ENCODE data around the gene MYH15.

Gene MYH15

DNA sequence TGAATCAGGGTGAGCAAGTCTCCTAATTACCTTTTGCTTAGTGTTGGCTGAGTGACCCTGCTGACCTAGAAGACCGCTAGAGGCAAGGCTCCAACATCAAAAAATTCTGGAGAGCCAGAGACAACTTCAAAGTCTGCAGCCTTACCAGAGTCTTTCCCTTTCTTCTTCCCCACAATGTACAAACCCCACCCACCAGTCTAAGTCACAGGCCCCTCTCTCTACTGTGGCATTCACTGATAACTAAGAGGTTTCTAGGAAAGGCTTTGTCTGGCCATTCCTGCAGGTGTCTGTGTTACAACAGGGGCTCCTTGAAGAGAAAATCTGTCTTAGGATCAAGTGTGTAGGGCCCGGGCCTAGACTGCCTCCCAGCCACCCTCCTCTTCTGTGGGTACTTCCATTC is 525 bp downstream of the MYH15 start:
- no peak for DNase-seq (ENCODE audit: low read depth in 2 of 2)

DNA sequence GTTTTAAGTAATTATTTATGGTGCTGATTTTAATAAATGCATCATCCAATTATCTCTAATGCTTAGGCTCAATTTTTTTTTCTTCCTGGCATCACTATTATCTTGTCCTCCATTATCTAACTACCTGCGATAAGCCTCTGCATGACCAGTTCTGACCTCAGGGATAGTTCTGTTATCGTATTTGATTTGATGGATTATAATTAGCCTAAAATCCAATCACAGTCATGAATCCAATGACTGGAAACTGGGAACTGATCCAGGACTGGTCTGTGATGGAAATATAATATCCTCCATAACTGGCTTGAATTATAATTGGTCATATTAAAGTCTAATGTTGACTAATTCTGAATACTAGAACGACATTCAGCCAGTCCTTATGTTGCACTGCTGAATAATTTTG is 1.1 kb downstream of the MYH15 start:
- no peak for DNase-seq (ENCODE audit: low read depth in 2 of 2)

DNA sequence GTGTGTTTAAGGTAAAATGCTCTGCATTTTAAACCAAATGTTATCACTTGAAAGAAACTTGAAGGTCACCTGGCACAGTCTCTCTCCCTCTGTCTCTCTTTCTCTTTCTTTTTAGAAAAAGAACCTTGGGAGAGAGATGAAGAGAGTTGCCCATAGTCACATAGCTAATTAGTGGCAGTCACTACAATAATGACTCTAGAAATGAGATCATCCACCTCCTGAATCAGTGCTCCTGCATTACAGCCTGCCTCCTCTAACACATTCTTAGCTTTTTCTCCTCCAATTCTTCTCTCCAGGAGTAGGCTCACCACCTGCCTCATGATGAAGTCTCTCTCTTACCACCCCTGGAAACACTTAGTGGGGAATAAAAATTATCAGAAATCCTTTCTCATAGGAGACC is 2.5 kb downstream of the MYH15 start:
- DNase-seq (ENCODE audit: low read depth in 2 of 2), result no peak

DNA sequence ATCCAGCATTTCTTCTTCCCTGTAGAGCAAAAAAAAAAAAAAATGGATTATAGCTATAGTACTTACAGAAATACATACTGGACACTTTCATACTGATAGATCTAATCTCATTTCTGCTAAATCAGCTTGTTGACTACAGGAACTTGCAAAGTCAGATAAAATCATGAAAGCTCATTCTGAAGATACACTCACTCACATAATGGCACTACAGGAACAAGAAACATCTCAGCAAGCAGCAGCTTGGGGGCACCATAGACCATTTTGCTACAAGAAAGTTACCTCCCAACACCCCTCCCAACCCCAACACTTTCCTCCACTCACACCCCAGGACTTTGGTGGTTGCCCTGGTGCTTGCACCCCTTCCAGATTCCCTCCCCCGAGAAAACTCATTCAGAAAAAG is 4.6 kb downstream of the MYH15 start:
- DNase-seq (ENCODE audit: low read depth in 2 of 2), result no peak

DNA sequence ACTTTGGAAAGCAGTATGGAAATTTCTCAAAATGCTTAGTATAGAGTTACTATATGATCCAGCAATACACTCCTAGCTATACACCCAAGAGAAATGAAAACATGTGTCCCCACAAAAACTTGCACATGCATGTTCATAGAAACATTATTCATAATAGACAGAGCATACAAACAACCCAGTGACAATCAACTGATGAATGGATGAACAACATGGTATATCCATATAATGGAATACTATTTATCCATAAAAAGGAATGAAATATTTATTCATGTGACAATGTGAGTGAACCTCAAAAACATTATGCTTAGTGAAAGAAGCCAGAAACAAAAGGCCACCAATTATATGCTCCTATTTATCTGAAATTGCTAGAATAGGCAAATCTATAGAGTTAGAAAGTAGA is 6.7 kb downstream of the MYH15 start:
- no peak for DNase-seq (ENCODE audit: low read depth in 2 of 2)

DNA sequence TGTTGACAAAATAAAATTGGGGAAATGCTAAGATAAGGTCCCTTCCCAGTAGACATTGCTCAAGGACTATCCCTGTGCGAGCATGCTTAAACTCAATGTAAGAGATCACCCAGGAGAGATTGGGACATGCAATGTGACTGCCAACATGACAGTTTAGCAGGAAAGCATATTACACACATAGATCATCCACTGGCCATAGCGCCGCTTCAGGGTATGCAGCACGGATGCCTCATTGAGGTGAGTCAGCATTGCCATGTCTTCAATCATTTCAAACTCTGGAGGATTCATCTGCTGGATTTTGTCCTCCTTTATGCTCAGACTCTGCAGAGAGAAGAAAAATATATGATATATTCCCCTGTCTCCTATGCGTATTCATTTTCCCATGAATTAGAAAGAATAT is 8.9 kb downstream of the MYH15 start:
- no peak for DNase-seq (ENCODE audit: low read depth in 2 of 2)

DNA sequence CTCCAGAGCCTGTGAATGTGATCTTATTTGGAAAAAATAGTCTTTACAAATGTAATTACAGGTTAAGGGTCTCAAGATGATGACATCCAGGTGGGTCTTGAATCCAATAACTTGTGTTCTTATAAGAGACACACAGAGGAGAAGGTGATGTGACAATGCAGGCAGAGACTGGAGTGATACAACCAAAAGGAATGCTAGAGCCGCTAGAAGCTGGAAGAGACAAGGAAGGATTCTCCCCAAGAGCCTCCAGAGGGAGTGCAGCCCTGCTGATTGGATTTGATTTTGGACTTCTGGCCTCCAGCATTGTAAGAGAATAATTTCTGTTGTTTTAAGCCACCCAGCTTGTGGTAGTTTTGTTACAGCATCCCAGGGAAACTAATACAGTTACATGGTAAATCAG is 9.7 kb downstream of the MYH15 start:
- DNase-seq (ENCODE audit: low read depth in 2 of 2), result no peak

DNA sequence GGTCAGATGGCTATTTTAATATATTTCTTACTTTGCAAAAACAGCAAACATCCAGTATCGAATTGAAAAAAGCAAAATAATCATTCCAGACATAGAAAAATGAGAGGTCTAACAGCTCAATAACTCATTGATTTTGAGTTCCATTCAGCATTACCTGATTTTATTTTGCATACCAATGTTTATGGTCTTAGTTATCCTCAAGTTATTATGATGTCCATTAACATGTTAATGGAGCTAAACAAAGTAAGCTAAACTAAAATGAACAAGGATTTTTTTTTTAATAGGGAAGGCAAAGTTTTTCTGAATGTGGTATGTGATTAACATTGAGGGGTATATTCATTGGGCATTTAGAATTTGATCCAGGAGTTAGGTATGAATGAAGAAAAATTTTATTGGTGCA is 13.1 kb downstream of the MYH15 start:
- DNase-seq (ENCODE audit: low read depth in 2 of 2), result no peak

DNA sequence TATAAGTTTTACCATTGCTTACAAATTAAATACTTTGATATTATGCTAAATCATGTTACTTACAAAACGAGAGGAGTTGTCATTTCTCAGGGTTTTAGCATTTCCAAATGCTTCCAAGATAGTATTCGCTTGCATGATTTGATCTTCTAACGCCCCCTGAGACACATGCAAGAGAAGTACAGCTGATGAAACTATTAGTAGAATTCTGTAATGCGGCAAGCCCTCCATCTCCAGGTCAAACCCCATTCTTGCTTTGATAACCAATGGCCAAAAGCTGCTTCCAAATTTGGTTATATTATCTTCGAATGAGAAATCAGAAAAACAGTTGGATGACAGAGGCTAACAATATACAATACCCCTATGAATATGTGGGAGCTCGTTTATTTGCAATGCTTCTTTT is 14.7 kb downstream of the MYH15 start:
- DNase-seq (ENCODE audit: low read depth in 2 of 2), result no peak

DNA sequence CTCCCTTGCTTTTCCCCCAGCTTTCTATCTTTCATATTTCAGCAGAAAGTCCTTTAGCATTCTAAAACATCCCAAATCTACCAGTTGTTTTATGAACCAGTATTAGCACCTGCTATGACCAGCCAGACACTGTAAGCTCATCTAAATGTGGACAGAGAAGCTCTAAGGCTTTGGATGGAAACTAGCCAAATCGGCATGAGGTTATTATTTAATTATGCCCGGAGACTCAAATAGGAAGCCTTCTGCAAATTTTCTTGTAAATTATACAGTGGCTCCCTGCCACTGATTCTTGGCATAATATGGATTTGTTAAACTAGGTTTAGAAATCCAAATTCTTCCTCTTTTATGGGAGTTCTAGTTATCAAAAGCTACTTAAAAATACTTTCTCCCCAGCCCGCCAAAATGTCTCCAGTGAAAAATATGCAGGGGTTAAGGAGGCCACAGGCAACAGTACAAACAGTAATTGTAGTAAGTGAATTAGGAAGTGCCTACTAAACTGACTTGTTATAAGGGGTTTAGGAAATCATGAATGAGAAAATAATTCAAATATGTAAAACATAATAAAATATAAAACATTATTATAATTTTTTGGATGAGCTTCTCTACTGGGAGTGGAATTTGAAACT is 15.4 kb downstream of the MYH15 start:
- no peak for DNase-seq (ENCODE audit: low read depth in 2 of 2)

DNA sequence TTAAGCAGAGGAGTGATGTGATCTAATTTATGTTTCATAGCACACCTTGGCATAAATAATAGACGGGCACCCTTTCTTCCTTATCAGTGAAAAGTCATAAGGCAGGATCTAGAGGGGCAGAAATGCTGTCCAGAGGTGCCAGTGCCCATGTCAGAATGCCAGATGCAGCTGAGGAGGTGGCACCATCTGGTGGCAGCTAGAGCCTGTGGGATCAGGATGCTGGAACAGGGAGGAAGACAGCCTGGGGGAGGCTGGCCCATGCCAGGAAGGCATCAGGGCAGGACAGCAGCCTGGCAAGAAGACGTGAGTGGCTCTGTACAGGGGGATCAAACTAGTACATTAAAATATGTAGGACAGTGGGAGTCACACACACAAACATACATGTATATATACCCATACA is 16.5 kb downstream of the MYH15 start:
- DNase-seq (ENCODE audit: low read depth in 2 of 2), result no peak

DNA sequence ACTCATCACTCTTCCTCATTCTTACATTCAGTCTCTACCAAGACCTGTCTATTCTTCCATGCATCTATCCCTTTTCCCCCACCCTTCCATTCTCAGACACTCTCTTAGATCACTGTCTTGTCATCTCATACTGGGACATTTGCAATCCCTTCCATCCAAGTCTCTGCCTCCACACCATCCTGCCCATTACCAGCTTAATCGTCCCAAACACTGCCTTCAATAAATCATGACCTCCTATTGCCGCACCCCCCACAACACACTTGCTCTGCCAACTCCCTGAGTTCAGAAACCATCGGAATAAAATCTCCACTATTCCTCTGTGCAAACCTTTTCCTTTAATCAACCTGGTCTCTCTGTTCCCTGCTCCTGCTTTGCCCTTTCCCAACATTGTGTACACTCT is 18.9 kb downstream of the MYH15 start:
- no peak for DNase-seq (ENCODE audit: low read depth in 2 of 2)

DNA sequence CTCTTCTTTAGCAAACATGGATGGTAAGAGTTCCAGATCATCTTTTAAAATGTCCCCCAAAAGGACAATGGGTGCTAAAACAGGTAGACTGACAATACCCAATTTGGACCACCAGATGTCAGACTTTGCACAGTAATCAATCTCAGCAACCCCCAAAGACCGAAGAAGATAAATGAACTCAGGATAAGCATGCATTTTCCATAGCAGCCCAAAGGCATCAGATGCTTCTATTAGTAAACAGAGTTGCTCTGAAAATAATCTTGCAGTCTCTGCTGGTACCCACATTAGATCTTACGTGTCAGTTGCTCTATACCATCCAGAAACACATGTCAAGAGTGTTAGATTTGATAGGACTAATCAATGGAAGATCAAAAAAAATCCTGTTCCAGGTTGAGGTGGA is 20.6 kb downstream of the MYH15 start:
- DNase-seq (ENCODE audit: low read depth in 2 of 2), result peak; percentile 3 to 4

DNA sequence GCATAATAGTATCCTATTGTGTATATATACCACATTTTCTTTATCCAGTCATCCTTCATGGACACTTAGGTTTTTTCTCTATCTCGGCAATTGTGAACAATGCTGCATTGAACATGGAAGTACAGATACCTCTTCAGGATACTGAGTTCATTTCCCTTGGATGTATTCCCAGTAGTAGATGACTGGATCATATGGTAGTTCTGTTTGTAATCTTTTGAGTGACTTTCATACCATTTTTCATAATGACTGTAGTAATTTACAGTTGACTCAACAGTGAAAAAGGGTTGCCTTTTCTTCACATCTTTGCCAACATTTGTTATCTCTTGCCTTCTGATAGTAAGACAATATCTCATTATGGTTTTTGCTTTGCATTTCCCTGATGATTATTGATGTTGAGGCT is 21.8 kb downstream of the MYH15 start:
- DNase-seq (ENCODE audit: low read depth in 2 of 2), result no peak

DNA sequence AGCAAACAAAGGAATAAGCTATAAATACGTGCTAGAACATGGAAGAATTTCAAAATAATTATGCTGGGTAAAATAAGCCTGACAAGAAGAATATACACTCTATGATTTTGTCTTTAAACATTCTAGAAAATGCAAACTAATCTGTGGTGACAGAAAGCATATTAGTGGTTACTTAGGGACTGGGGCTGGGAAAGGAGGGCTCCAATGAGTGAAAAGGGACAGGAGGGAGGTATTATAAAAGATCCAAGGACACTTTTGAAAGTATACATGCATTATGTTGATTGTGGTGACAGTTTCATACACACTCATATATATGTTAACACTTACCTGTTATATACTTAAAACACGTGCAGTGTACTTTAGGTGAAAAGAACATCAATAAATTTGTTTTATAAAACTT is 23.0 kb downstream of the MYH15 start:
- DNase-seq (ENCODE audit: low read depth in 2 of 2), result no peak

DNA sequence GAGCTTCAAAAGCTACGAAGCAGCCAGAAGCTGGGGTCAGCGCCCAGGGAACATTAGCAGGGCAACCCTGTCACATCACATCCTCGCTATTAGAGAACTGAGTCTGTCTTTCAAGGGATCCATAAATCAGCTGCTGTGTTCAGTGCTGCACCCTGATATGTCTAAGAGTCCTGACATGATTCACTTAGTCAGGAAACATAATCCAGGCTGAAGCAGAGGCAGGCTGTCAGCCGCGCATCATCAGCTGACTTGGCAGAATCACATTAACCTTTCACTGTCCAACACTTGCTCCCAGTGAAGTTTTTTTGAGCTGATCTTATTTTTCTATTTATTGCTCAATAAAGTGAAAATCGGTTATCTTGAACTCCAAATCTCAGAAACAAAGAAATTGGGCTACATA is 23.5 kb downstream of the MYH15 start:
- DNase-seq (ENCODE audit: low read depth in 2 of 2), result no peak

DNA sequence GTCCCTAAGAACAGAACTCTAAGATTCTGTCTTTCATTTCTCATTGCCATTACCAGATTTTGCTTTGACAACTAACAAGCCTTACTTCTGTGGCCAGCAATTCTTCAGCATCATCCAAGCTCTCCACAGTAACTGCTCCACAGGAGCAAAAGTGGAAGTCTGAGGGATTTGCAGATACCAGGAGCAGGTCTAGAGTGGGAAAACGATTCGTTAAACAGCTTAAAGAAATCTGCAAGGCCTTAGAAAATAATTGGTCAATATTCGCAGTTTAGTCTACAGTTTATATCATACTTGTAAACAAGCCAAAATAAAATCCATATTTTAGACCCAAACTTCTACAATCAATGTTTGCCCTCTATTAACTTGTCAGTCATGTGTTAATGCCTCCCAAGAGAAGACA is 24.1 kb downstream of the MYH15 start:
- DNase-seq (ENCODE audit: low read depth in 2 of 2), result no peak

DNA sequence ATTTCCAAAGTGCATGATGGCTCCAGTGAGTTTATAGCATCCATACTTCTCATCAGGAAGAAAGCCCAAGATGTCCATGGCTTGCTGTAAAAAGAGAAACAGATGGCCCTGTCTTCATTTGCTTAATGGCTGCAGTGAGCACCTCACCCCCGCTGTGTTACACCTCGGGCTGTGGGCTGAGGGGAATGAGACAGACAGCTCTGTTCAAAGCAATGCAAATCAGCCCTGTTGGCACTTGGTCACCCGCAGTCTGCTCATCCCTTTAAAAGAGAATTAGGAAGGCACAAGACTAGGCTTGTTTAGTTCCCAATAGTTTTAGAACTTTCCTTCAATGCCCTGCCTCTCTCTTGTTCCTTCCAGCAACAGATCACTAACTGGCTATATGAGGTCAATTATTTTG is 25.2 kb downstream of the MYH15 start:
- no peak for DNase-seq (ENCODE audit: low read depth in 2 of 2)

DNA sequence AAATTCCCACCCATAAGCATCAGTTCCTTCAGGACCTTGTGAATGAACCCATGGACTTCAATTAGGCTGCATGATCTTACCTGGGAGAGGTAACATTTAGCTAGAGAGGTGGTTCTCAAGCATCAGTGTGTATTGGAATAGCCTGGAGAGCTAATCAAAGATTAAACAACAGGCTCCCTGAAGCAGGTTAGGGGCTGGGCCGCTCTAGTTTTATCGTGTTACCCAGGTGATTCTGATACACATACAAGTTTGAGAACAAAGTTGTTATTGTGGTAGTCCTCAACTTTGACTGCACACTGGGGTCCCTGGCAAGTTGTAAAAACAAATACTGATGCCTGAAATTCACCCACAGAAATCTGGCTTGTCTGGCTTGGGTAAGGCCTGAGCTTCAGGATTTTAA is 31.2 kb downstream of the MYH15 start:
- DNase-seq (ENCODE audit: low read depth in 2 of 2), result no peak

DNA sequence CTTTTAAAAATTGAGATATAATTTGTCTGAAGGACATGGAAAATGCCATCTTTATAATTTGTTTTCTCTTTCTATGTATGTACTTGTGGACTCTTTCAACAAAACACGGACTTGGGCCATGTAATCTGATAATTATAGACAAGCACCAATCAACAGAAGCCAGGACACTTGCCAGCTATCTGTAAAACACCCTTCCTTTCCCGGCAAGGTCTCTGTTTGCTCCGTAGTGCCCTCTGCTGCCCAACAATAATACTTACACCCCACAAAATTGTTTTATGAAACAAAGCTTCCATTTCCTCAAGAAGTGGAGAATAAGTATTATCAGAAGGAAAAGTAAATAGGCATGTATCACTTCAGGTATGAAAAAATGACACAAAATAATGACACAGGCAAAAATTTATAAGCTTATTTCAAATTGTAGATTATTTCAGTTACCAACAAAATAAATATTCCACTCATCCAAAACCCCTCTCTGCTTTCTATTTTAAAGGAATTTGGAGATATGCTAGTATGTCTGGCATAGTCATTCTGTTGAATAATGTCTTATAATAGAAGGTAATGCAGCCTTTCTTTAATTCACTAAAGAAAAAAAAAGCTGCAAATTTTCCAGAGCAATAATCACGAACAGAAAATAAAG is 32.8 kb downstream of the MYH15 start:
- peak; percentile 9 to 40 for DNase-seq (ENCODE audit: low read depth in 2 of 2)

DNA sequence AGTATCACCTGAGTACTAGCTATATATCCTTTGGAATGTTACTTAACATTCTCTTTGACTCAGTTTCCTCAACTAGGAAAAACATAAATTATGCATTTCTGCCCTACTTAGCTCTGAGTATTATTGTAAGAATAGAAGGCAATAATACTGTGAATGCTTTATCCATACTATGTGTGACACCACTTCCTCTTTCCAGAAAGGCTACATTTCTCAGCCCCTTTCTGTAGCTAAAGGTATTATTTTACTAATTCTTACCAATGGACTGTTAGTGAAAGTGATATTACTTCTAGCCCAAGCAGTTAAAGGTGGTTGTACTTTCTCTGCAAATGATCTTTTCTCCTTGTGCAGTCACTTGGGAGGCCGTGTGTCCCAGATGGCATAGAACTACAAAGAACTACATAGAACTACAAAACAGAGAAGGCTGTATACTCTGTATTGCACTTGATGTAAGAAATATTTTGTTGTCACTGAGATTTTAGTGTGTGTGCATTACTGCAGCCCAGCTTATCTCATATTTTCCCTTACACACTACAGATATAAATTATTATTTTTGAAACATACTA is 35.1 kb downstream of the MYH15 start:
- no peak for DNase-seq (ENCODE audit: low read depth in 2 of 2)

DNA sequence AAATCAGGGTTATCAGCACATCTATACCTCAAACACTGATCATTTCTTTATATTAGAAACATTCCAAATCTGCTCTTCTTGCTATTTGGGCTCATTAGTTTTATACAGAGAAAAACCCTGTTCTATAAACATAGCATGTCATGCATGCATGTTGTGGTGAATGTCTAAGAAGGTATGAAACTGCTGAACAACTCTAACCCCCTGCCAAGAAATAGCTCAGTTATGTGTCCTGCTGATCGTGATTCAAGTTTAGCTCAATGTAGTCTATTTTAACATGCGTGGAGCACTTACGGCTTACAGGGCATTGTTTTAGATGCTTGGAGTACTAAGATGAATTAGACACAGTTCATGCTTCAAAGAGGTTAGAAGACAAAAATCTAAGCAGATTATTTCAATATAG is 35.8 kb downstream of the MYH15 start:
- DNase-seq (ENCODE audit: low read depth in 2 of 2), result no peak

DNA sequence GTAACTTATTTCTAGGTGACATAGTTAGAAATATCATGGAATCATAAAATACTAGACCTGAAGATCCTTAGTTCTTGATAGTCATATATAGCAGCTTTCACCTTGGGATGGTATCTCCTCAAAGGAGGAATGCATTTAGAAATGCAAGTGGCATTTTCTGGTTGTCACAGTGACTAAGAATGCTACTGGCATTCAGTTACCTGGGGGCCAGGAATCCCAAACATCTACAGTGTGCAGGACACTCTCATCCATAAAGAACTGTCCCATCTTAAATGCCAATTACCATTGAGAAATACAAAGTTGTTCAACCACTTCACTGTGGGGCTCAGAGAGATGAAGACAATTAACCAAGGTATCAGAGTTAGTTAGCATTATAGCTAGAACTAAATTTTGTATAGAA is 36.7 kb downstream of the MYH15 start:
- no peak for DNase-seq (ENCODE audit: low read depth in 2 of 2)

Data from stimulated activated CD4-positive, alpha-beta T cell treated with anti-CD3 and anti-CD28 coated beads, Interleukin-1b, Interleukin-23, amount 100 ng/mL, for 1 hour (primary cell).